HepG2 (cell line): ENCODE measurements around the gene CCL8. TPM values are rescaled to one million over a fixed set of nuclear protein-coding genes. Genes with fewer than 3 reads are reported as not detected.

Source experiments
- ATAC-seq: fragments of 200-7000 bp; cut with Tn5 transposase; 3 replicates; pipeline ENCODE4 v1.9.1; 2020; ENCODE audit warnings: mild to moderate bottlenecking, moderate library complexity
- BruUV-seq: library from RNA; stranded (reverse); fragments of 400-500 nt; replicated peaks from 2 replicates; lab custom pipeline; 2021; lab: Mats Ljungman, UMichigan
- CTCF ChIA-PET: fragments of 300-600 bp; formaldehyde crosslinking; extraction: SDS; loops from one replicate; lab custom pipeline; 2021; ENCODE audit warnings: low total read pairs, inconsistent platforms, low intra/inter-chr PET ratio; lab: Yijun Ruan, JAX
- POLR2A ChIA-PET: fragments of 350-600 bp; sonication (Branson Sonifier 250); formaldehyde crosslinking; loops from one replicate; lab custom pipeline; 2020; ENCODE audit warnings: antibody characterized with exemption, inconsistent platforms; lab: Yijun Ruan, JAX
- DNase-seq: peaks from one replicate; pipeline ENCODE4 v3.0.0-alpha.2; 2015; ENCODE audit warnings: low spot score
- FAIRE-seq: peaks from 3 replicates; lab custom pipeline; 2011; peaks lifted over from hg19 to GRCh38; lab: Jason Lieb, UNC
- H2AFZ ChIP-seq: one replicate; pipeline ENCODE4 v1.6.1; 2011; ENCODE audit warnings: low read length, inconsistent platforms
- H3K27ac ChIP-seq: fragments of 300-600 bp; 3 replicates; pipeline ENCODE4 v1.8.0; 2011; ENCODE audit warnings: mixed run types, mild to moderate bottlenecking, mixed read lengths, low read length, inconsistent platforms; ENCODE audit not compliant: insufficient read depth; ENCODE audit errors: extremely low read length
- H3K27me3 ChIP-seq, 2 experiments: fragments of 200-600 bp in 1 of 2; 2 replicates in 1 of 2; 3 replicates in 1 of 2; pipeline versions ENCODE4 v1.6.0 to v1.8.0; 2011; ENCODE audit warnings: low read length in 2 of 2, mild to moderate bottlenecking in 2 of 2, moderate library complexity in 2 of 2, inconsistent platforms in 1 of 2; ENCODE audit not compliant: insufficient read depth in 2 of 2, control insufficient read depth in 1 of 2
- H3K36me3 ChIP-seq, 2 experiments: fragments of 200-600 bp in 1 of 2; replicated peaks in 1 of 2; 2 replicates in 1 of 2; 3 replicates in 1 of 2; pipeline versions ENCODE4 v1.5.1 to v1.8.0; 2011; ENCODE audit warnings: low read length in 2 of 2, inconsistent platforms in 1 of 2; ENCODE audit not compliant: insufficient read depth in 2 of 2, control insufficient read depth in 1 of 2
- H3K4me1 ChIP-seq: 2 replicates; pipeline ENCODE4 v1.5.1; 2012; ENCODE audit warnings: low read length, inconsistent platforms; ENCODE audit not compliant: insufficient read depth
- H3K4me2 ChIP-seq: 2 replicates; pipeline ENCODE4 v1.6.0; 2011; ENCODE audit warnings: low read depth, low read length, inconsistent platforms
- H3K4me3 ChIP-seq, 3 experiments: fragments of 200-600 bp in 1 of 3; sonication (generic), shearing (Covaris generic) in 1 of 3; replicated peaks in 1 of 3; 2 replicates each; pipeline ENCODE4 v1.5.1; 2011 to 2016; ENCODE audit warnings: low read length in 3 of 3, inconsistent platforms in 2 of 3, low read depth in 2 of 3, mild to moderate bottlenecking in 2 of 3, control low read depth in 1 of 3, mixed read lengths in 1 of 3; ENCODE audit not compliant: insufficient read depth in 1 of 3
- H3K79me2 ChIP-seq: one replicate; pipeline ENCODE4 v1.6.1; 2011; ENCODE audit warnings: low read length, inconsistent platforms; ENCODE audit not compliant: insufficient read depth
- H3K9ac ChIP-seq: 2 replicates; pipeline ENCODE4 v1.6.0; 2011; ENCODE audit warnings: mild to moderate bottlenecking, low read depth, low read length, inconsistent platforms; ENCODE audit not compliant: insufficient read depth
- H3K9me3 ChIP-seq: 2 replicates; pipeline ENCODE4 v1.5.1; 2012; ENCODE audit warnings: mild to moderate bottlenecking, low read length
- H4K20me1 ChIP-seq: 2 replicates; pipeline ENCODE4 v1.6.0; 2011; ENCODE audit warnings: inconsistent platforms, mild to moderate bottlenecking, low read length, moderate library complexity; ENCODE audit not compliant: insufficient read depth
- ATF7 ChIP-seq, 2 experiments: fragments of 450-650 bp in 1 of 2; sonication (generic) in 1 of 2; formaldehyde crosslinking in 1 of 2; IDR thresholded peaks; 2 replicates each; pipeline versions ENCODE4 v1.4.0 to v1.6.1; 2016 to 2020; ENCODE audit warnings: antibody characterized with exemption in 1 of 2, mild to moderate bottlenecking in 1 of 2, missing genetic modification reagents in 1 of 2
- BCL3 ChIP-seq: sonication (generic); formaldehyde crosslinking; IDR thresholded peaks from 2 replicates; pipeline ENCODE4 v1.5.1; 2020; ENCODE audit warnings: mild to moderate bottlenecking, missing genetic modification reagents, moderate library complexity
- FOSL1 ChIP-seq: sonication (generic); formaldehyde crosslinking; IDR thresholded peaks from 2 replicates; pipeline ENCODE4 v1.9.0; 2021; ENCODE audit warnings: missing genetic modification reagents, borderline replicate concordance
- HMG20A ChIP-seq: IDR thresholded peaks from 2 replicates; pipeline ENCODE4 v1.6.1; 2016; ENCODE audit warnings: borderline replicate concordance
- ZNF20 ChIP-seq: sonication (generic); formaldehyde crosslinking; IDR thresholded peaks from 2 replicates; pipeline ENCODE4 v1.4.0; 2020; ENCODE audit warnings: mild to moderate bottlenecking, moderate library complexity, missing genetic modification reagents
- ZNF704 ChIP-seq: sonication (generic); formaldehyde crosslinking; IDR thresholded peaks from 2 replicates; pipeline ENCODE4 v1.8.1; 2023; ENCODE audit warnings: mild to moderate bottlenecking, inconsistent platforms, moderate library complexity, missing genetic modification reagents, borderline replicate concordance
- in situ Hi-C: cut with HindIII; loops from 2 replicates; pipeline ENCODE4 v1.10.0; 2017; ENCODE audit warnings: low pct_unique_long_range_greater_than_20kb; ENCODE audit not compliant: extremely low pct_ligation_motif_present
- intact Hi-C: fragments of 100-400 bp; cut with micrococcal nuclease; formaldehyde crosslinking; loops from one replicate; pipeline ENCODE4 v1.10.0; 2022; ENCODE audit not compliant: unreplicated experiment
- polyA plus RNA-seq, 8 experiments: library from polyadenylated mRNA; depleted of rRNA in 3 of 8; stranded (reverse) in 7 of 8; unstranded in 1 of 8; fragments of >200 nt; fragmentation: Illumina TruSeq in 4 of 8; extraction: Trizol in 4 of 8; gene quantifications; 2 replicates each; pipeline versions ENCODE4 v1.2.1 to v1.2.3, GENCODE V29; 2011 to 2016; ENCODE audit warnings: low read depth in 4 of 8, missing spikeins in 1 of 8, mixed read lengths in 1 of 8; ENCODE audit not compliant: insufficient read depth in 1 of 8
- total RNA-seq, 5 experiments: library from RNA; depleted of rRNA; stranded (reverse); fragments of >200 nt; fragmentation: Illumina TruSeq; extraction: Trizol; gene quantifications; 2 replicates each; pipeline ENCODE4 v1.2.3, GENCODE V29; 2016; ENCODE audit warnings: low read depth in 1 of 5
- TF ChIP-seq, protein P1 (sequence below): sonication (generic); formaldehyde crosslinking; IDR thresholded peaks from 2 replicates; pipeline ENCODE4 v1.4.0; 2020; ENCODE audit warnings: missing genetic modification reagents, borderline replicate concordance

CCL8 gene
- total and polyA plus RNA-seq, 2 of the 13 experiments (the other 11 are each of a cell fraction or from before 2014, with no cell fraction given): not detected

GRCh38 chr17:34352191-34352590, 33.0 kb downstream of the CCL8 start:
- TF ChIP-seq ZNF20 (no peak), ATF7 (IDR thresholded peaks at IDR 0.05) (no peak), ATF7 (CRISPR knock-in tag; IDR thresholded peaks at IDR 0.05) (no peak), BCL3 (CRISPR knock-in tag) (no peak), ZNF704 (CRISPR knock-in tag) (no peak), FOSL1 (CRISPR knock-in tag) (no peak), HMG20A (CRISPR knock-in tag) (no peak)
- TF ChIP-seq, protein P1, sequence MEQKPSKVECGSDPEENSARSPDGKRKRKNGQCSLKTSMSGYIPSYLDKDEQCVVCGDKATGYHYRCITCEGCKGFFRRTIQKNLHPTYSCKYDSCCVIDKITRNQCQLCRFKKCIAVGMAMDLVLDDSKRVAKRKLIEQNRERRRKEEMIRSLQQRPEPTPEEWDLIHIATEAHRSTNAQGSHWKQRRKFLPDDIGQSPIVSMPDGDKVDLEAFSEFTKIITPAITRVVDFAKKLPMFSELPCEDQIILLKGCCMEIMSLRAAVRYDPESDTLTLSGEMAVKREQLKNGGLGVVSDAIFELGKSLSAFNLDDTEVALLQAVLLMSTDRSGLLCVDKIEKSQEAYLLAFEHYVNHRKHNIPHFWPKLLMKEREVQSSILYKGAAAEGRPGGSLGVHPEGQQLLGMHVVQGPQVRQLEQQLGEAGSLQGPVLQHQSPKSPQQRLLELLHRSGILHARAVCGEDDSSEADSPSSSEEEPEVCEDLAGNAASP: no peak
- Histone ChIP-seq H4K20me1 (no peaks in the 10 kb centered on the region), H3K9ac (no peak overlapping the region), H3K27ac (no peak overlapping the region), H3K27me3 (no peaks in the 10 kb centered on the region; a peak in 1 of 5 replicates), H3K4me1 (no peaks in the 10 kb centered on the region), H3K79me2 (no peaks in the 10 kb centered on the region), H3K4me3 (no peak overlapping the region), H3K9me3 (no peaks in the 10 kb centered on the region), H2AFZ (no peak overlapping the region), H3K36me3 (no peaks in the 10 kb centered on the region), H3K4me2 (no peak overlapping the region)
- DNase-seq (no peak), ATAC-seq (no peak), FAIRE-seq (no peak)
- intact Hi-C loops: no loop called here
- BruUV-seq: no TSS peak
- ChIA-PET POLR2A (no interaction called here), CTCF (no interaction called here)
- in situ Hi-C loops: no loop called here
